ENCODE measurements around the gene PLK3. TPM values are rescaled to one million over a fixed set of nuclear protein-coding genes. Genes with fewer than 3 reads are reported as not detected.
"Not testable (repeated sequence)": the region's sequence is repeated elsewhere in the genome, so short reads cannot be mapped to it uniquely, and the experiment has no call there.

The PLK3 gene
- total RNA-seq, 1 donor, result 36.1 TPM

DNA sequence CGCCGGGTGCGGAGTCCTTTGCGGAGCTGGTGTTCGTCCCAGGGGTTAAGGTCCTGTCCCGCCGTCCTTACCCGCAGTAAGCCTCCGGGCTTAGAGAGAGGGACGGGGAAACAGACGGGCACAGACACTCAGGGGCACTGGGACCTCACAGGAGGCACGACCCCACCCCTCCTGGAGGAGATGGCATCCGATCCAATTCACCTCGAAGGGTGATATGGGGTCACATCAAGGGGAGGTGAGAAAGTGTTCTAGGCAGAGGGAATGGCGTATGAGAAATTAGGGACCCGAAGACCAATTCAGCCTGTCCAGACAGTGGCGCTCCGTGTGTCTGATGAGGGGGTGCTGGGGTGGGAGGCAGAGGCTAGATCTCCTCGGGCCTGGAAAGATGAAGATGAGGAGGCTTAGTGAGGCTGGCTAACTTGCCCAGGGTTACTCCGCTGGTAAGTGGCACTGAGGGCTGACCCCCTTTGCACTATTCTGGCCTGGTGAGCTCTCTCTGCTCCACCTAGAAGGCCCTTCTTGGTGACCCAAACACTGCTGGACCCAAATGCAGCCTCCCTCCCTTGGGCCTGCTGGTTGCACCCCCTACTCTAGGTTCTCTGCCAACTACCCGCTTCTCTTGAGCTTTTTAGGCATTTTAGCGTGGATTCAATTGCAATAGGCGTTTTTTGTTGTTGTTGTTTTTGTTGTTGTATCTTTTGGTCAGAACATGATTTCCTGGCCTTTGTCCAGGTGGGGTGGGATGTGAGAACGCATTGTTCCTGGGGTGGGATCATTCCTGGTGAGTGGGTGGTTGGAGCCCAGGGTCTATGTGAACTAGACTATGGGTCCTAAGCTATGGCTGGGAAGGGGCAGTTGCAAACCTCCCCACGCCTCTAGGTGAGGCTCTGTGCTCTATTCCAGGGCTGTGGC, 20.4 kb downstream of the PLK3 start:
- TF ChIP-seq CTCF (IDR thresholded peaks at IDR 0.05; ENCODE audit: insufficient read depth, low read length), result no peak
- no peak for DNase-seq (ENCODE audit: low read depth)
- H3K4me3 ChIP-seq (ENCODE audit: low read depth, low read length), result peak overlapping the region; percentile 61

DNA sequence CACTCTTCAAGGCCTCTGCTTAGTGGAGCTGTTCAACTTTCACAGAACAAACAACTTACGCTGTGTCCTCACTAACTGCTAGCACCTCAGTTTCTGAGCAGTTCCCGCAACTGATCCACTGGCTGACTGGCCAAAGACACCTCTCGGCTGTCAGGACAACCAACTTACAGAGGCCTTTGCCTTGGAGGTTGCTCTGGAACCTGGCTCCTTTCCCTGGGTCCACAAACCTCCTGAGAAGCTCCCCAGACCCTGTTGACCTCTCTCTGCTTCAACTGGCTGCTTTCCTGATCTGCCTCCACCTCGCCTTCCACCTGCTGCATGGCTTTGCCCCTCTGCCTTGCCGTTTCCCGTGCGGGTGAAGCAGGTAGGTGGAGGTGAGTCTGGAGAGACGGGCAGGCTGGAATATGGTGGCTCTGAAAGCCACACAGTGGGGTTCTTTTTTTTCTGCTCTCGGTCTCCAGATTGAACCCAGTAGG, 21.1 kb downstream of the PLK3 start:
- TF ChIP-seq CTCF (IDR thresholded peaks at IDR 0.05; ENCODE audit: insufficient read depth, low read length), result no peak

DNA sequence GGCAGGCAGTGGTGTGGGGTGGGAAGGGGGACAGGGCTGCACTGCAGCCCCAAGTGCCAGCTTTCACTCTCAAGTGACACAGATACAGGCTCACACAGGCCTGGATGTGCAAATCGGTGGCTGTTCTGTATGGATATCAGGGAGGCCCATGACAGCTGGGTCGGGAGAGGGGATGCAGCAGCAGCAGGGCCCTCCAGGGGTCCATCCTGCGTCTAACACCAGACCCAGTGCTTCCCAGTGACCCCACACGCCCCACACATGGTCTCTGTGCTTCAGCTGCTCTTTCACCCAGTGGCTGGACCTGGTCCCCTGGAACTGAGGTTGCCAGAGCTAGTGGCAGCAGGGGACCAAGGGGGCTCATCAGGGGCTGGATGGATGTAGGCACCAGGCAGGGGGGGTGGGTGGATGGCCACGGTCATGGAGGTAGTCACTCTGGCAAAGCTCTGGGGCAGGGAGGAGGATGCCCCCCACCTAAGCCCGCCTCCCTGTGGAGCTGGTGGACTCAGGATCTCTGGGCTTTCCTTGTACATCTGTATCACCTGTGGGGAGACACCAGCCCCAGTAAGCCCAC, 22.0 kb downstream of the PLK3 start:
- no peak overlapping the region for H3K4me3 ChIP-seq (ENCODE audit: low read depth, low read length)
- no peak for DNase-seq (ENCODE audit: low read depth)
- TF ChIP-seq CTCF (IDR thresholded peaks at IDR 0.05; ENCODE audit: insufficient read depth, low read length), result no peak

More for the DNA sequence above, 21.1 kb downstream of the PLK3 start:
- no peak for DNase-seq (ENCODE audit: low read depth)
- H3K4me3 ChIP-seq (ENCODE audit: low read depth, low read length), result no peak overlapping the region

GRCh38 chr1:44822981-44823451, 22.8 kb downstream of the PLK3 start:
- no peak for TF ChIP-seq CTCF (IDR thresholded peaks at IDR 0.05; ENCODE audit: insufficient read depth, low read length)
- DNase-seq (ENCODE audit: low read depth), result no peak
- H3K4me3 ChIP-seq (ENCODE audit: low read depth, low read length), result no peak overlapping the region

DNA sequence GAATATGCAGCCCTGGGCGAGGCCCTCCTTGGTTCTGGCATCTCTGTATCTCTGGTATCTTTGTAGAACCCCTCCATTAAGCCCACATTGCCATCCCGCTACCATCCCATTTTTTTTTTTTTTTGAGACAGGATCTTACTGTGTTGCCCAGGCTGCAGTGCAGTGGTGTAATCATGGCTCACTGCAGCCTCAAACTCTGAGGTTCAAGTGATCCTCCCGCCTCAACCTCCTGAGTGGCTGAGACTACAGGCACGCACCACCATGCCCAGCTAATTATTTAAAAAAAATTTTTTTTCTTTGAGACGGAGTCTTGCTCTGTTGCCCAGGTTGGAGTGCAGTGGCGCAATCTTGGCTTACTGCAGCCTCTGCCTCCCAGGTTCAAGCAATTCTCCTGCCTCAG, 24.2 kb downstream of the PLK3 start:
- not testable (repeated sequence) for DNase-seq (ENCODE audit: low read depth); H3K4me3 ChIP-seq (ENCODE audit: low read depth, low read length)

DNA sequence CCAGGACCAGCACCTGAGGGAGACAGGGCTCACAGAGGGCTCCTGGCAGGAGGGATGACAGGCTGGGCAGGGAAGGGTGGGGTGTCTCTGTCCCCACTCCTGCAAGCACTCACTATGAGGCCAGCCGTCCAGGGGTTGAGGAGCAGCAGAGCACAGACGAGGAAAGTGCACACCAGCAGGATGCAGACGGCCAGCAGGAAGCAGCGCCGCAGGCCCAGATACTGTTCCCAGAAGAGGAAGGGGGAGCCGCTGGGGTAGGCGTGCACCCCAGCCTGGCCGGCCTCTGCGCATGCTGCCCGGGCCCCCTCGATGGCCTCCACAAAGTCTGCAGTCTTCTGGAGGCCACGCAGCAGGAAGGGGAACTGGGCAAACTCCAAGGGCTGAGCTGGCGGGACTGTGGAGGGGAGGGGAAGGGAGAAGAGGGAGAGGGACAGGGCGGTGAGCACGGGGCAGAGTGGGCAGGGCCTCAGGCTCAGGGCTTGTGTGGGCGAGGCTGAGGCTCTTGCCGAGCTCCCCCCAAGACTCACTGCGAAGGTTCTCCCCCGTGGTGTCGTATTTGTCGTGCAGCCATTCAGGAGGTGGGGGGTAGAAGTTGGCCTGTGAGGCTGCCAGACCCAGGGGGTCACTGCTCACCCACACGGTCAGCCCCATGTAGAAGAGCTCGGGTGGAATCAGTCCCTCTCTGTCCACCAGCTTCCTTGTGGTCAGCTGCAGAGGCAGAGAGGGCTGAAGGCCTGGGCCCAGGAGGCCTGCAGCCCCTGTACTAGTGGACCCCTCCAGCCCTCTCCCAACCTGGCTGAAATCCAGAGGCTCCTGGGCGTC, 26.4 kb downstream of the PLK3 start:
- peak; percentile 79 for DNase-seq (ENCODE audit: low read depth)
- TF ChIP-seq CTCF (IDR thresholded peaks at IDR 0.05; ENCODE audit: insufficient read depth, low read length), result peak; percentile 10
- H3K4me3 ChIP-seq (ENCODE audit: low read depth, low read length), result peak overlapping the region; percentile 13

Measured in fibroblast of the aortic adventitia (primary cell).